H4 (cell line): Measurements from ENCODE around the gene CADM4. TPM values are rescaled to one million over a fixed set of nuclear protein-coding genes. Genes with fewer than 3 reads are reported as not detected.
A peak's percentile ranks its signal among the peaks of the same experiment; 100 is the strongest.
"Not testable (repeated sequence)": the region's sequence is repeated elsewhere in the genome, so short reads cannot be mapped to it uniquely, and the experiment has no call there.

ENCODE experiments used
- DNase-seq: peaks from one replicate; pipeline ENCODE4 v3.0.0-alpha.2; 2015; ENCODE audit warnings: low spot score
- total RNA-seq: library from RNA; depleted of rRNA; stranded (reverse); fragments of >200 nt; shearing (Covaris generic); gene quantifications from 2 replicates; pipeline ENCODE4 v1.2.3, GENCODE V29; 2014

CADM4 gene
- total RNA-seq, 1 experiment from 2014 or later: 2.2 TPM

- DNase-seq: no peak
Measured at GRCh38 chr19:43662487-43662886, 22.8 kb upstream of the CADM4 start.

GRCh38 chr19:43660971-43661360 is 21.3 kb upstream of the CADM4 start:
- DNase-seq: no peak

- no peak for DNase-seq
Measured at GRCh38 chr19:43660301-43660970, 20.8 kb upstream of the CADM4 start.

GRCh38 chr19:43658494-43658893 is 18.8 kb upstream of the CADM4 start:
- no peak for DNase-seq

GRCh38 chr19:43658001-43658400 is 18.4 kb upstream of the CADM4 start:
- no peak for DNase-seq

- DNase-seq: no peak
Measured at GRCh38 chr19:43656436-43656835, 16.8 kb upstream of the CADM4 start.

- no peak for DNase-seq
Measured at GRCh38 chr19:43652546-43652874, 12.9 kb upstream of the CADM4 start.

- peak; percentile 66 for DNase-seq
Measured at GRCh38 chr19:43651758-43652545, 12.3 kb upstream of the CADM4 start.

- DNase-seq: not testable (repeated sequence)
Measured at GRCh38 chr19:43650276-43650675, 10.6 kb upstream of the CADM4 start.

GRCh38 chr19:43649514-43649913 is 9.9 kb upstream of the CADM4 start:
- DNase-seq: no peak

- DNase-seq: no peak
Measured at GRCh38 chr19:43648633-43649032, 9.0 kb upstream of the CADM4 start.

- no peak for DNase-seq
Measured at GRCh38 chr19:43644181-43644580, 4.5 kb upstream of the CADM4 start.

GRCh38 chr19:43643326-43643725 is 3.7 kb upstream of the CADM4 start:
- no peak for DNase-seq

GRCh38 chr19:43642531-43642930 is 2.9 kb upstream of the CADM4 start:
- DNase-seq: no peak

GRCh38 chr19:43641333-43641732 is 1.7 kb upstream of the CADM4 start:
- no peak for DNase-seq

- no peak for DNase-seq
Measured at GRCh38 chr19:43640424-43640757, 741 bp upstream of the CADM4 start.

- DNase-seq: no peak
Measured at GRCh38 chr19:43638995-43639518, 593 bp downstream of the CADM4 start.

GRCh38 chr19:43638214-43638994 is 1.2 kb downstream of the CADM4 start:
- no peak for DNase-seq

GRCh38 chr19:43636121-43636683 is 3.4 kb downstream of the CADM4 start:
- no peak for DNase-seq

- DNase-seq: not testable (repeated sequence)
Measured at GRCh38 chr19:43635561-43635940, 4.1 kb downstream of the CADM4 start.

- no peak for DNase-seq
Measured at GRCh38 chr19:43634872-43635560, 4.6 kb downstream of the CADM4 start.

GRCh38 chr19:43634506-43634871 is 5.2 kb downstream of the CADM4 start:
- DNase-seq: no peak
